Neural progenitor cell (in vitro differentiated cells): Measurements from ENCODE around the gene RRAS.

Source experiments
- EZH2phosphoT487 ChIP-seq: fragments of 200-600 bp; sonication (generic); IDR thresholded peaks from 2 replicates; pipeline ENCODE4 v1.6.1; 2017; ENCODE audit warnings: antibody characterized with exemption
- TF ChIP-seq, protein P1 (sequence below): fragments of 200-600 bp; sonication (generic); IDR thresholded peaks from 2 replicates; pipeline ENCODE4 v1.5.1; 2017; ENCODE audit warnings: antibody characterized with exemption, mild to moderate bottlenecking

GRCh38 chr19:49676136-49676783, 36.3 kb upstream of the RRAS start:
- TF ChIP-seq, protein P1, sequence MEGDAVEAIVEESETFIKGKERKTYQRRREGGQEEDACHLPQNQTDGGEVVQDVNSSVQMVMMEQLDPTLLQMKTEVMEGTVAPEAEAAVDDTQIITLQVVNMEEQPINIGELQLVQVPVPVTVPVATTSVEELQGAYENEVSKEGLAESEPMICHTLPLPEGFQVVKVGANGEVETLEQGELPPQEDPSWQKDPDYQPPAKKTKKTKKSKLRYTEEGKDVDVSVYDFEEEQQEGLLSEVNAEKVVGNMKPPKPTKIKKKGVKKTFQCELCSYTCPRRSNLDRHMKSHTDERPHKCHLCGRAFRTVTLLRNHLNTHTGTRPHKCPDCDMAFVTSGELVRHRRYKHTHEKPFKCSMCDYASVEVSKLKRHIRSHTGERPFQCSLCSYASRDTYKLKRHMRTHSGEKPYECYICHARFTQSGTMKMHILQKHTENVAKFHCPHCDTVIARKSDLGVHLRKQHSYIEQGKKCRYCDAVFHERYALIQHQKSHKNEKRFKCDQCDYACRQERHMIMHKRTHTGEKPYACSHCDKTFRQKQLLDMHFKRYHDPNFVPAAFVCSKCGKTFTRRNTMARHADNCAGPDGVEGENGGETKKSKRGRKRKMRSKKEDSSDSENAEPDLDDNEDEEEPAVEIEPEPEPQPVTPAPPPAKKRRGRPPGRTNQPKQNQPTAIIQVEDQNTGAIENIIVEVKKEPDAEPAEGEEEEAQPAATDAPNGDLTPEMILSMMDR, result no peak
- TF ChIP-seq EZH2phosphoT487, result no peak
